ENCODE data around the gene SUSD1. TPM values are rescaled to one million over a fixed set of nuclear protein-coding genes. Genes with fewer than 3 reads are reported as not detected.

SUSD1 gene
- total and polyA plus RNA-seq, 2 donors from 2014 or later, result 11.0 to 19.8 TPM

- H3K4me1 ChIP-seq (ENCODE audit: control insufficient read depth in 2 of 3, insufficient read depth in 2 of 3, low read depth in 1 of 3, low read length in 3 of 3), result peaks cover 0 to 10% (median 4%) of the 10 kb centered on the region in 3 donors
- H3K4me3 ChIP-seq (ENCODE audit: low read length in 3 of 3), result no peak overlapping the region
- no peak overlapping the region for H3K27ac ChIP-seq (ENCODE audit: low read depth in 2 of 2, low read length in 2 of 2)
- DNase-seq (no peak), FAIRE-seq (no peak)
- no peaks in the 10 kb centered on the region for H3K9me3 ChIP-seq (ENCODE audit: control insufficient read depth in 2 of 3, insufficient read depth in 1 of 3, low read length in 3 of 3)
- intact Hi-C loops (cut with DNase I), result no loop called here
- no peak overlapping the region for H3K9ac ChIP-seq (ENCODE audit: low read length in 3 of 3)
- no peaks in the 10 kb centered on the region for H3K36me3 ChIP-seq (ENCODE audit: control insufficient read depth in 2 of 3, insufficient read depth in 3 of 3, low read length in 3 of 3)
- TF ChIP-seq, protein P1, sequence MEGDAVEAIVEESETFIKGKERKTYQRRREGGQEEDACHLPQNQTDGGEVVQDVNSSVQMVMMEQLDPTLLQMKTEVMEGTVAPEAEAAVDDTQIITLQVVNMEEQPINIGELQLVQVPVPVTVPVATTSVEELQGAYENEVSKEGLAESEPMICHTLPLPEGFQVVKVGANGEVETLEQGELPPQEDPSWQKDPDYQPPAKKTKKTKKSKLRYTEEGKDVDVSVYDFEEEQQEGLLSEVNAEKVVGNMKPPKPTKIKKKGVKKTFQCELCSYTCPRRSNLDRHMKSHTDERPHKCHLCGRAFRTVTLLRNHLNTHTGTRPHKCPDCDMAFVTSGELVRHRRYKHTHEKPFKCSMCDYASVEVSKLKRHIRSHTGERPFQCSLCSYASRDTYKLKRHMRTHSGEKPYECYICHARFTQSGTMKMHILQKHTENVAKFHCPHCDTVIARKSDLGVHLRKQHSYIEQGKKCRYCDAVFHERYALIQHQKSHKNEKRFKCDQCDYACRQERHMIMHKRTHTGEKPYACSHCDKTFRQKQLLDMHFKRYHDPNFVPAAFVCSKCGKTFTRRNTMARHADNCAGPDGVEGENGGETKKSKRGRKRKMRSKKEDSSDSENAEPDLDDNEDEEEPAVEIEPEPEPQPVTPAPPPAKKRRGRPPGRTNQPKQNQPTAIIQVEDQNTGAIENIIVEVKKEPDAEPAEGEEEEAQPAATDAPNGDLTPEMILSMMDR (IDR thresholded peaks at IDR 0.05; ENCODE audit: borderline replicate concordance, extremely low read depth, insufficient read depth), result no peak
- H3K27me3 ChIP-seq (ENCODE audit: control insufficient read depth, insufficient read depth, low read length), result no peaks in the 10 kb centered on the region
Observed at GRCh38 chr9:112037281-112038016, 137.6 kb downstream of the SUSD1 start.

GRCh38 chr9:112035166-112035826 is 139.8 kb downstream of the SUSD1 start:
- Histone ChIP-seq H3K9me3 (ENCODE audit: control insufficient read depth in 2 of 3, insufficient read depth in 1 of 3, low read length in 3 of 3) (no peaks in the 10 kb centered on the region), H3K27ac (ENCODE audit: low read depth in 2 of 2, low read length in 2 of 2) (peak overlapping the region; percentile 36 to 45), H3K4me1 (ENCODE audit: control insufficient read depth in 2 of 3, insufficient read depth in 2 of 3, low read depth in 1 of 3, low read length in 3 of 3) (peaks cover 0 to 6% (median 4%) of the 10 kb centered on the region in 3 donors), H3K36me3 (ENCODE audit: control insufficient read depth in 2 of 3, insufficient read depth in 3 of 3, low read length in 3 of 3) (no peaks in the 10 kb centered on the region), H3K4me3 (ENCODE audit: low read length in 3 of 3) (no peak overlapping the region), H3K9ac (ENCODE audit: low read length in 3 of 3) (peak overlapping the region in 1 of 3 donors; percentile 1), H3K27me3 (ENCODE audit: control insufficient read depth, insufficient read depth, low read length) (no peaks in the 10 kb centered on the region)
- FAIRE-seq (no peak), DNase-seq (no peak)
- TF ChIP-seq, protein P1 (IDR thresholded peaks at IDR 0.05; ENCODE audit: borderline replicate concordance, extremely low read depth, insufficient read depth), result no peak
- intact Hi-C loops (cut with DNase I), result no loop called here

DNA sequence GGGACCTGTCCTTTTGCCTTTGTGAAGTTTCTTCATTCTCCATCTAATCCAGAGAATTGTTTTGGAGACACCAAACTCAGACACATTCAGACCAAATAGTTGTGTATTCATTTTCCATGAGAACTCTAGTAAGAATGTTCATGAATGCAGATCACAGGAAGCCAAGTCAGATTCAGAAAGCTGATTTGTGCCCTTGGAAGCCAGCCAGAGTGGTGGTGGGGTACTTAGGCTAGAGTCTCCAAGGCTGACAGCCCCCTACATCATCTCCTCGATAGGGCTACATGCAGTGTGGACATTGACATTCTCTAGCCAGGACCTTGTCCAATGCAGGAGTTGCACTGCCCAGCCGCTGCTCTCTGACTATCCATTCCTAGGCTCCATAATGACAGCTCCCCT is 140.9 kb downstream of the SUSD1 start:
- Histone ChIP-seq H3K4me3 (ENCODE audit: low read length in 3 of 3) (no peak overlapping the region), H3K27ac (ENCODE audit: low read depth in 2 of 2, low read length in 2 of 2) (no peak overlapping the region), H3K36me3 (ENCODE audit: control insufficient read depth in 2 of 3, insufficient read depth in 3 of 3, low read length in 3 of 3) (no peaks in the 10 kb centered on the region), H3K4me1 (ENCODE audit: control insufficient read depth in 2 of 3, insufficient read depth in 2 of 3, low read depth in 1 of 3, low read length in 3 of 3) (peaks cover 0 to 9% (median 4%) of the 10 kb centered on the region in 3 donors), H3K9ac (ENCODE audit: low read length in 3 of 3) (no peak overlapping the region), H3K9me3 (ENCODE audit: control insufficient read depth in 2 of 3, insufficient read depth in 1 of 3, low read length in 3 of 3) (no peaks in the 10 kb centered on the region), H3K27me3 (ENCODE audit: control insufficient read depth, insufficient read depth, low read length) (no peaks in the 10 kb centered on the region)
- no peak for DNase-seq
- FAIRE-seq, result no peak
- intact Hi-C loops (cut with DNase I), result no loop called here
- TF ChIP-seq, protein P1 (IDR thresholded peaks at IDR 0.05; ENCODE audit: borderline replicate concordance, extremely low read depth, insufficient read depth), result no peak

All from kidney (tissue), 14 donors.